Upper lobe of right lung (tissue), 1 donor: ENCODE measurements around the gene WNT10A. TPM values are rescaled to one million over a fixed set of nuclear protein-coding genes. Genes with fewer than 3 reads are reported as not detected.
A peak's percentile ranks its signal among the peaks of the same experiment; 100 is the strongest.

Experiments used
- ATAC-seq: fragments of 200-7000 bp; cut with Tn5 transposase; one replicate; pipeline ENCODE4 v1.9.1; 2020; ENCODE audit warnings: mild to moderate bottlenecking, moderate library complexity
- DNase-seq: peaks from one replicate; pipeline ENCODE4 v3.0.0-alpha.2; 2020
- H3K27ac ChIP-seq: fragments of 200-600 bp; one replicate; pipeline ENCODE4 v1.8.0; 2022
- H3K27me3 ChIP-seq: fragments of 200-600 bp; one replicate; pipeline ENCODE4 v1.8.0; 2022; ENCODE audit warnings: mild to moderate bottlenecking
- H3K36me3 ChIP-seq: fragments of 200-600 bp; one replicate; pipeline ENCODE4 v1.8.0; 2022
- H3K4me1 ChIP-seq: fragments of 200-600 bp; one replicate; pipeline ENCODE4 v1.8.0; 2022
- H3K4me3 ChIP-seq: fragments of 200-600 bp; one replicate; pipeline ENCODE4 v1.8.0; 2022; ENCODE audit warnings: mild to moderate bottlenecking
- H3K9me3 ChIP-seq: fragments of 200-600 bp; one replicate; pipeline ENCODE4 v1.8.0; 2022
- CTCF ChIP-seq: fragments of 200-600 bp; IDR thresholded peaks from one replicate; pipeline ENCODE4 v1.8.0; 2022; ENCODE audit warnings: antibody characterized with exemption
- intact Hi-C: fragments of 100-400 bp; cut with DNase I; formaldehyde crosslinking; loops from one replicate; pipeline ENCODE4 v1.11.0; 2022
- total RNA-seq: library from RNA; stranded (reverse); fragmentation: NEBNext Ultra II Directional; extraction: Animal tissue kit (Norgen Biotek cat#: 25700); gene quantifications from one replicate; pipeline ENCODE4 v1.2.1, GENCODE V29; 2021
- donor health status: DM: no; HTN: yes; CAD: no; lungs with severe emphysema.

Gene WNT10A
- total RNA-seq, 1 donor from 2014 or later = 0.90 TPM

GRCh38 chr2:218898109-218898878 is 17.6 kb downstream of the WNT10A start:
- H3K27me3 ChIP-seq = peaks cover 80% of the 10 kb centered on the region
- H3K27ac ChIP-seq = no peak overlapping the region
- H3K4me3 ChIP-seq = no peak overlapping the region
- intact Hi-C loops = no loop called here
- H3K9me3 ChIP-seq = no peaks in the 10 kb centered on the region
- DNase-seq (peak; percentile 86), ATAC-seq (peak; percentile 88)
- TF ChIP-seq CTCF = peak; percentile 97
- peaks cover 14% of the 10 kb centered on the region for H3K4me1 ChIP-seq
- no peaks in the 10 kb centered on the region for H3K36me3 ChIP-seq

GRCh38 chr2:218899147-218899546 is 18.5 kb downstream of the WNT10A start:
- no peak for ATAC-seq
- Histone ChIP-seq H3K4me3 (no peak overlapping the region), H3K27ac (no peak overlapping the region), H3K9me3 (no peaks in the 10 kb centered on the region), H3K4me1 (peaks cover 12% of the 10 kb centered on the region), H3K27me3 (peaks cover 72% of the 10 kb centered on the region), H3K36me3 (no peaks in the 10 kb centered on the region)
- intact Hi-C loops = no loop called here
- no peak for TF ChIP-seq CTCF
- no peak for DNase-seq

GRCh38 chr2:218902427-218902826 is 21.8 kb downstream of the WNT10A start:
- DNase-seq (no peak), ATAC-seq (no peak)
- no peak overlapping the region for H3K27ac ChIP-seq
- TF ChIP-seq CTCF = no peak
- intact Hi-C loops = no loop called here
- H3K9me3 ChIP-seq = no peaks in the 10 kb centered on the region
- H3K36me3 ChIP-seq = no peaks in the 10 kb centered on the region
- H3K4me1 ChIP-seq = peaks cover 12% of the 10 kb centered on the region
- no peak overlapping the region for H3K4me3 ChIP-seq
- H3K27me3 ChIP-seq = peaks cover 60% of the 10 kb centered on the region

- no peak for TF ChIP-seq CTCF
- Histone ChIP-seq H3K4me3 (no peak overlapping the region), H3K4me1 (no peaks in the 10 kb centered on the region), H3K27ac (no peak overlapping the region), H3K9me3 (no peaks in the 10 kb centered on the region), H3K36me3 (no peaks in the 10 kb centered on the region), H3K27me3 (peaks cover 43% of the 10 kb centered on the region)
- ATAC-seq (no peak), DNase-seq (no peak)
- intact Hi-C loops = no loop called here
These were observed 23.5 kb downstream of the WNT10A start for GRCh38 chr2:218904176-218904575.

GRCh38 chr2:218908721-218909619 is 28.3 kb downstream of the WNT10A start:
- Histone ChIP-seq H3K27ac (no peak overlapping the region), H3K4me3 (peak overlapping the region; percentile 60), H3K4me1 (no peaks in the 10 kb centered on the region), H3K36me3 (no peaks in the 10 kb centered on the region), H3K9me3 (no peaks in the 10 kb centered on the region), H3K27me3 (peaks cover 21% of the 10 kb centered on the region)
- intact Hi-C loops = no loop called here
- DNase-seq (peak; percentile 95), ATAC-seq (peak; percentile 97)
- TF ChIP-seq CTCF = no peak
